HG03442 (cell line): ENCODE measurements around the gene GTF2F1.
A peak's percentile ranks its signal among the peaks of the same experiment; 100 is the strongest.
"Not testable (repeated sequence)": the region's sequence is repeated elsewhere in the genome, so short reads cannot be mapped to it uniquely, and the experiment has no call there.

Source experiments
- ATAC-seq: cut with Tn5 transposase; IDR thresholded peaks from one replicate; pipeline ENCODE4 v1.9.1; 2021; ENCODE audit warnings: mild to moderate bottlenecking, moderate library complexity; ENCODE audit not compliant: unreplicated experiment

Gene GTF2F1

GRCh38 chr19:6393074-6393982 lies at the start of gene GTF2F1:
GTF2F1 (minus strand) TSS chr19:6393164; CDS start chr19:6392995, 169 bp downstream.
- peak; percentile 74 for ATAC-seq

GRCh38 chr19:6442087-6442688 lies 49.2 kb upstream of the GTF2F1 start:
- no peak for ATAC-seq

GRCh38 chr19:6440905-6441304 lies 47.9 kb upstream of the GTF2F1 start:
- no peak for ATAC-seq

GRCh38 chr19:6439743-6440142 lies 46.8 kb upstream of the GTF2F1 start:
- ATAC-seq = no peak

- ATAC-seq = no peak
Observed at GRCh38 chr19:6433663-6434062, 40.7 kb upstream of the GTF2F1 start, which contains the start of gene SLC25A41. SLC25A41 (minus strand) TSS chr19:6433763; CDS start chr19:6433693, 70 bp downstream.

- ATAC-seq = no peak
Observed at GRCh38 chr19:6433165-6433564, 40.2 kb upstream of the GTF2F1 start.

GRCh38 chr19:6431891-6432290 lies 38.9 kb upstream of the GTF2F1 start:
- no peak for ATAC-seq

- no peak for ATAC-seq
Observed at GRCh38 chr19:6429419-6430221, 36.7 kb upstream of the GTF2F1 start.

- not testable (repeated sequence) for ATAC-seq
Observed at GRCh38 chr19:6428692-6429418, 35.9 kb upstream of the GTF2F1 start.

GRCh38 chr19:6427131-6427530 lies 34.2 kb upstream of the GTF2F1 start:
- ATAC-seq = no peak

GRCh38 chr19:6425732-6426620 lies 33.0 kb upstream of the GTF2F1 start:
- ATAC-seq = no peak

GRCh38 chr19:6424939-6425731 lies 32.2 kb upstream of the GTF2F1 start:
- peak; percentile 84 for ATAC-seq

GRCh38 chr19:6424195-6424938 lies 31.4 kb upstream of the GTF2F1 start, which contains the start of gene KHSRP:
KHSRP (minus strand) TSS chr19:6424811; CDS start chr19:6424701, 110 bp downstream.
- no peak for ATAC-seq

- ATAC-seq = no peak
Observed at GRCh38 chr19:6423499-6424194, 30.7 kb upstream of the GTF2F1 start.

GRCh38 chr19:6421075-6422014 lies 28.4 kb upstream of the GTF2F1 start:
- no peak for ATAC-seq

GRCh38 chr19:6418562-6418932 lies 25.6 kb upstream of the GTF2F1 start:
- ATAC-seq = no peak
